Measurements from ENCODE around the gene PLD1.

DNA sequence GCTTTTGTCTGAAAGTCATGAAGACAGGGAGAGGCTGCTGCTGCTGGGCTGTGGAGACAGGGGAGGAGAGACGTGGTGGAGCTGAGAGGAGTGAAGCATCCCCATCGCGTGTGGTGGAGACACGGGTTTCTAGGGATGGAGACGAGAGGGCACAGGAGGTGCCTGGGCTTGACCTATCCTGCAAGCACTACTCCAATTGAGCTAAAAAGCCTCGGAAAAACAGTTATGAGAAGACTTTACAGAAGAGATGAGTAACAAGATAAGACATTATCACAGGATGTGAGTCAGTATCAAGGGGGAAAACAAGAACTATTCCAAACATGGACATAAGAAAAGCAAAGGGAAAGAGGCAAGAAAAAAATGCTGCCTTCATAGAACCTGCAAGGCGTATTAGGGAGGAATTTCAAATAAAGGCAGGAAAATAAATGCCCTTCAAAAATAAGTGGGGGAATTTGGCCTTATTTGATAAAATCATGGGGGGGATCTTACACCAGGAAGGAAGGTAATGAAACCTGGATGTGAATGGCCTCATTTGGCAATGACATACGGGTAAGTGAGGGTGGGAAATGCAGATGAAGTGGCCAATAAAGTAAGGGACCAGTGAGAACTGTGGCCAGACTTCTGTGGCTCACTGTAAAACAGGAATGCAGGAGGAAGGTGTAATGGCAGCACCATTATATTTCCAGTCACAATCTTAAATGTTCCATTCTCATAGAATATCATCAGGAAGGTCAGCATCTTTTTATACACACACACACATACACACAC, 97.9 kb downstream of the PLD1 start:
- TF ChIP-seq, protein P1, sequence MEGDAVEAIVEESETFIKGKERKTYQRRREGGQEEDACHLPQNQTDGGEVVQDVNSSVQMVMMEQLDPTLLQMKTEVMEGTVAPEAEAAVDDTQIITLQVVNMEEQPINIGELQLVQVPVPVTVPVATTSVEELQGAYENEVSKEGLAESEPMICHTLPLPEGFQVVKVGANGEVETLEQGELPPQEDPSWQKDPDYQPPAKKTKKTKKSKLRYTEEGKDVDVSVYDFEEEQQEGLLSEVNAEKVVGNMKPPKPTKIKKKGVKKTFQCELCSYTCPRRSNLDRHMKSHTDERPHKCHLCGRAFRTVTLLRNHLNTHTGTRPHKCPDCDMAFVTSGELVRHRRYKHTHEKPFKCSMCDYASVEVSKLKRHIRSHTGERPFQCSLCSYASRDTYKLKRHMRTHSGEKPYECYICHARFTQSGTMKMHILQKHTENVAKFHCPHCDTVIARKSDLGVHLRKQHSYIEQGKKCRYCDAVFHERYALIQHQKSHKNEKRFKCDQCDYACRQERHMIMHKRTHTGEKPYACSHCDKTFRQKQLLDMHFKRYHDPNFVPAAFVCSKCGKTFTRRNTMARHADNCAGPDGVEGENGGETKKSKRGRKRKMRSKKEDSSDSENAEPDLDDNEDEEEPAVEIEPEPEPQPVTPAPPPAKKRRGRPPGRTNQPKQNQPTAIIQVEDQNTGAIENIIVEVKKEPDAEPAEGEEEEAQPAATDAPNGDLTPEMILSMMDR (IDR thresholded peaks at IDR 0.05 in 8 of 11, conservative IDR thresholded peaks at IDR 0.05 in 3 of 11), result no peak
- TF ChIP-seq POLR2A (IDR thresholded peaks at IDR 0.05) (no peak), POLR2AphosphoS5 (IDR thresholded peaks at IDR 0.05) (no peak)
